ENCODE measurements around the gene POLH. TPM values are rescaled to one million over a fixed set of nuclear protein-coding genes. Genes with fewer than 3 reads are reported as not detected.

The POLH gene
- total and polyA plus RNA-seq, 9 of the 15 experiments (the other 6 are each of a cell fraction or from before 2014, with no cell fraction given) = 5.8 to 31.6 (median 20.6) TPM

DNA sequence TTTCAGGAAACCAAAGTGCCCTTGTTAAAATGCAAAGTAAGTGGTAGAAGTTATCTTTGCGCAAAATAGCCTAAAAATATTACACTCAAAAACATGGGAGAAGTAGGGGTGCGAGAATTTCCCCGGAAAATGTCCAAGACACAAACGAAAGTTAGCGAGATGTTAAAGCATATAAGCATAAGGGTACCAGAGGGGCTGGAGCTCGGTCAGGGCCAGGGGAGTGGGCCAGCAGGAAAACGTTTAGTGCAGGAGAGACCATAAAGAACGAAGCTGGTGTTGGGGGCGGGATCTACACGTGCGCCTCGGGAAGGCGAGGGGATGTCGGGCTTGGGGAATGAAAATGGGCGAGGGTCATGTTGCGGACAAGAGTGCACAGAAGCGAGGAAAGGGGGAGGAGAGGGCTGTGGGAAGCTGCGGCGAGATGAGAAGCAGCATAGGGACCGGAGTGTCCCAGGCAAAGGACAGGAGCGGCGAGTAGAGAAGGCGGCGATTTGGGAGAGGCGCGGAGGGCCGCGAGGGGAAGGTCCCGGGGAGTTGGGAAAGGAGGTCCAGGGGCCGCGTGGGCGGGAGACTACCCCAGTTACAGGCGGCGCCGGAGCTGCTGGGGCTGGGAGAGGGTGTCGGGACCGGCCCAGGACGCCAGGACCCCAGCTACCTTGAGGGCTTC, 747 bp upstream of the POLH start (continued):
- TF ChIP-seq, protein P1, sequence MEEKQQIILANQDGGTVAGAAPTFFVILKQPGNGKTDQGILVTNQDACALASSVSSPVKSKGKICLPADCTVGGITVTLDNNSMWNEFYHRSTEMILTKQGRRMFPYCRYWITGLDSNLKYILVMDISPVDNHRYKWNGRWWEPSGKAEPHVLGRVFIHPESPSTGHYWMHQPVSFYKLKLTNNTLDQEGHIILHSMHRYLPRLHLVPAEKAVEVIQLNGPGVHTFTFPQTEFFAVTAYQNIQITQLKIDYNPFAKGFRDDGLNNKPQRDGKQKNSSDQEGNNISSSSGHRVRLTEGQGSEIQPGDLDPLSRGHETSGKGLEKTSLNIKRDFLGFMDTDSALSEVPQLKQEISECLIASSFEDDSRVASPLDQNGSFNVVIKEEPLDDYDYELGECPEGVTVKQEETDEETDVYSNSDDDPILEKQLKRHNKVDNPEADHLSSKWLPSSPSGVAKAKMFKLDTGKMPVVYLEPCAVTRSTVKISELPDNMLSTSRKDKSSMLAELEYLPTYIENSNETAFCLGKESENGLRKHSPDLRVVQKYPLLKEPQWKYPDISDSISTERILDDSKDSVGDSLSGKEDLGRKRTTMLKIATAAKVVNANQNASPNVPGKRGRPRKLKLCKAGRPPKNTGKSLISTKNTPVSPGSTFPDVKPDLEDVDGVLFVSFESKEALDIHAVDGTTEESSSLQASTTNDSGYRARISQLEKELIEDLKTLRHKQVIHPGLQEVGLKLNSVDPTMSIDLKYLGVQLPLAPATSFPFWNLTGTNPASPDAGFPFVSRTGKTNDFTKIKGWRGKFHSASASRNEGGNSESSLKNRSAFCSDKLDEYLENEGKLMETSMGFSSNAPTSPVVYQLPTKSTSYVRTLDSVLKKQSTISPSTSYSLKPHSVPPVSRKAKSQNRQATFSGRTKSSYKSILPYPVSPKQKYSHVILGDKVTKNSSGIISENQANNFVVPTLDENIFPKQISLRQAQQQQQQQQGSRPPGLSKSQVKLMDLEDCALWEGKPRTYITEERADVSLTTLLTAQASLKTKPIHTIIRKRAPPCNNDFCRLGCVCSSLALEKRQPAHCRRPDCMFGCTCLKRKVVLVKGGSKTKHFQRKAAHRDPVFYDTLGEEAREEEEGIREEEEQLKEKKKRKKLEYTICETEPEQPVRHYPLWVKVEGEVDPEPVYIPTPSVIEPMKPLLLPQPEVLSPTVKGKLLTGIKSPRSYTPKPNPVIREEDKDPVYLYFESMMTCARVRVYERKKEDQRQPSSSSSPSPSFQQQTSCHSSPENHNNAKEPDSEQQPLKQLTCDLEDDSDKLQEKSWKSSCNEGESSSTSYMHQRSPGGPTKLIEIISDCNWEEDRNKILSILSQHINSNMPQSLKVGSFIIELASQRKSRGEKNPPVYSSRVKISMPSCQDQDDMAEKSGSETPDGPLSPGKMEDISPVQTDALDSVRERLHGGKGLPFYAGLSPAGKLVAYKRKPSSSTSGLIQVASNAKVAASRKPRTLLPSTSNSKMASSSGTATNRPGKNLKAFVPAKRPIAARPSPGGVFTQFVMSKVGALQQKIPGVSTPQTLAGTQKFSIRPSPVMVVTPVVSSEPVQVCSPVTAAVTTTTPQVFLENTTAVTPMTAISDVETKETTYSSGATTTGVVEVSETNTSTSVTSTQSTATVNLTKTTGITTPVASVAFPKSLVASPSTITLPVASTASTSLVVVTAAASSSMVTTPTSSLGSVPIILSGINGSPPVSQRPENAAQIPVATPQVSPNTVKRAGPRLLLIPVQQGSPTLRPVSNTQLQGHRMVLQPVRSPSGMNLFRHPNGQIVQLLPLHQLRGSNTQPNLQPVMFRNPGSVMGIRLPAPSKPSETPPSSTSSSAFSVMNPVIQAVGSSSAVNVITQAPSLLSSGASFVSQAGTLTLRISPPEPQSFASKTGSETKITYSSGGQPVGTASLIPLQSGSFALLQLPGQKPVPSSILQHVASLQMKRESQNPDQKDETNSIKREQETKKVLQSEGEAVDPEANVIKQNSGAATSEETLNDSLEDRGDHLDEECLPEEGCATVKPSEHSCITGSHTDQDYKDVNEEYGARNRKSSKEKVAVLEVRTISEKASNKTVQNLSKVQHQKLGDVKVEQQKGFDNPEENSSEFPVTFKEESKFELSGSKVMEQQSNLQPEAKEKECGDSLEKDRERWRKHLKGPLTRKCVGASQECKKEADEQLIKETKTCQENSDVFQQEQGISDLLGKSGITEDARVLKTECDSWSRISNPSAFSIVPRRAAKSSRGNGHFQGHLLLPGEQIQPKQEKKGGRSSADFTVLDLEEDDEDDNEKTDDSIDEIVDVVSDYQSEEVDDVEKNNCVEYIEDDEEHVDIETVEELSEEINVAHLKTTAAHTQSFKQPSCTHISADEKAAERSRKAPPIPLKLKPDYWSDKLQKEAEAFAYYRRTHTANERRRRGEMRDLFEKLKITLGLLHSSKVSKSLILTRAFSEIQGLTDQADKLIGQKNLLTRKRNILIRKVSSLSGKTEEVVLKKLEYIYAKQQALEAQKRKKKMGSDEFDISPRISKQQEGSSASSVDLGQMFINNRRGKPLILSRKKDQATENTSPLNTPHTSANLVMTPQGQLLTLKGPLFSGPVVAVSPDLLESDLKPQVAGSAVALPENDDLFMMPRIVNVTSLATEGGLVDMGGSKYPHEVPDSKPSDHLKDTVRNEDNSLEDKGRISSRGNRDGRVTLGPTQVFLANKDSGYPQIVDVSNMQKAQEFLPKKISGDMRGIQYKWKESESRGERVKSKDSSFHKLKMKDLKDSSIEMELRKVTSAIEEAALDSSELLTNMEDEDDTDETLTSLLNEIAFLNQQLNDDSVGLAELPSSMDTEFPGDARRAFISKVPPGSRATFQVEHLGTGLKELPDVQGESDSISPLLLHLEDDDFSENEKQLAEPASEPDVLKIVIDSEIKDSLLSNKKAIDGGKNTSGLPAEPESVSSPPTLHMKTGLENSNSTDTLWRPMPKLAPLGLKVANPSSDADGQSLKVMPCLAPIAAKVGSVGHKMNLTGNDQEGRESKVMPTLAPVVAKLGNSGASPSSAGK (IDR thresholded peaks at IDR 0.05) = peak; percentile 79
- TF ChIP-seq NFIX (CRISPR knock-in tag; IDR thresholded peaks at IDR 0.05; ENCODE audit: low read depth) (no peak), BACH1 (tag; IDR thresholded peaks at IDR 0.05) (no peak), SMARCE1 (IDR thresholded peaks at IDR 0.05) (peak; percentile 88), ZNF668 (CRISPR knock-in tag; IDR thresholded peaks at IDR 0.05) (no peak), PRMT5 (CRISPR knock-in tag; IDR thresholded peaks at IDR 0.05) (no peak)
- TF ChIP-seq, protein P2, sequence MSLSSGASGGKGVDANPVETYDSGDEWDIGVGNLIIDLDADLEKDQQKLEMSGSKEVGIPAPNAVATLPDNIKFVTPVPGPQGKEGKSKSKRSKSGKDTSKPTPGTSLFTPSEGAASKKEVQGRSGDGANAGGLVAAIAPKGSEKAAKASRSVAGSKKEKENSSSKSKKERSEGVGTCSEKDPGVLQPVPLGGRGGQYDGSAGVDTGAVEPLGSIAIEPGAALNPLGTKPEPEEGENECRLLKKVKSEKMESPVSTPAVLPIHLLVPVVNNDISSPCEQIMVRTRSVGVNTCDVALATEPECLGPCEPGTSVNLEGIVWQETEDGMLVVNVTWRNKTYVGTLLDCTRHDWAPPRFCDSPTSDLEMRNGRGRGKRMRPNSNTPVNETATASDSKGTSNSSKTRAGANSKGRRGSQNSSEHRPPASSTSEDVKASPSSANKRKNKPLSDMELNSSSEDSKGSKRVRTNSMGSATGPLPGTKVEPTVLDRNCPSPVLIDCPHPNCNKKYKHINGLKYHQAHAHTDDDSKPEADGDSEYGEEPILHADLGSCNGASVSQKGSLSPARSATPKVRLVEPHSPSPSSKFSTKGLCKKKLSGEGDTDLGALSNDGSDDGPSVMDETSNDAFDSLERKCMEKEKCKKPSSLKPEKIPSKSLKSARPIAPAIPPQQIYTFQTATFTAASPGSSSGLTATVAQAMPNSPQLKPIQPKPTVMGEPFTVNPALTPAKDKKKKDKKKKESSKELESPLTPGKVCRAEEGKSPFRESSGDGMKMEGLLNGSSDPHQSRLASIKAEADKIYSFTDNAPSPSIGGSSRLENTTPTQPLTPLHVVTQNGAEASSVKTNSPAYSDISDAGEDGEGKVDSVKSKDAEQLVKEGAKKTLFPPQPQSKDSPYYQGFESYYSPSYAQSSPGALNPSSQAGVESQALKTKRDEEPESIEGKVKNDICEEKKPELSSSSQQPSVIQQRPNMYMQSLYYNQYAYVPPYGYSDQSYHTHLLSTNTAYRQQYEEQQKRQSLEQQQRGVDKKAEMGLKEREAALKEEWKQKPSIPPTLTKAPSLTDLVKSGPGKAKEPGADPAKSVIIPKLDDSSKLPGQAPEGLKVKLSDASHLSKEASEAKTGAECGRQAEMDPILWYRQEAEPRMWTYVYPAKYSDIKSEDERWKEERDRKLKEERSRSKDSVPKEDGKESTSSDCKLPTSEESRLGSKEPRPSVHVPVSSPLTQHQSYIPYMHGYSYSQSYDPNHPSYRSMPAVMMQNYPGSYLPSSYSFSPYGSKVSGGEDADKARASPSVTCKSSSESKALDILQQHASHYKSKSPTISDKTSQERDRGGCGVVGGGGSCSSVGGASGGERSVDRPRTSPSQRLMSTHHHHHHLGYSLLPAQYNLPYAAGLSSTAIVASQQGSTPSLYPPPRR (CRISPR knock-in tag; IDR thresholded peaks at IDR 0.05; ENCODE audit: borderline replicate concordance) = peak; percentile 73; the same call in 1 of the 2 replicates
- TF ChIP-seq, protein P3, sequence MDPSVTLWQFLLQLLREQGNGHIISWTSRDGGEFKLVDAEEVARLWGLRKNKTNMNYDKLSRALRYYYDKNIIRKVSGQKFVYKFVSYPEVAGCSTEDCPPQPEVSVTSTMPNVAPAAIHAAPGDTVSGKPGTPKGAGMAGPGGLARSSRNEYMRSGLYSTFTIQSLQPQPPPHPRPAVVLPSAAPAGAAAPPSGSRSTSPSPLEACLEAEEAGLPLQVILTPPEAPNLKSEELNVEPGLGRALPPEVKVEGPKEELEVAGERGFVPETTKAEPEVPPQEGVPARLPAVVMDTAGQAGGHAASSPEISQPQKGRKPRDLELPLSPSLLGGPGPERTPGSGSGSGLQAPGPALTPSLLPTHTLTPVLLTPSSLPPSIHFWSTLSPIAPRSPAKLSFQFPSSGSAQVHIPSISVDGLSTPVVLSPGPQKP (CRISPR knock-in tag; IDR thresholded peaks at IDR 0.05) = no peak
